CD4-positive, alpha-beta T cell treated with Interleukin-21 for 1 hour (primary cell): ENCODE results near the gene PLIN4.

Experiments
- DNase-seq: peaks from one replicate; pipeline ENCODE4 v3.0.0-alpha.2; 2020

Gene PLIN4

DNA sequence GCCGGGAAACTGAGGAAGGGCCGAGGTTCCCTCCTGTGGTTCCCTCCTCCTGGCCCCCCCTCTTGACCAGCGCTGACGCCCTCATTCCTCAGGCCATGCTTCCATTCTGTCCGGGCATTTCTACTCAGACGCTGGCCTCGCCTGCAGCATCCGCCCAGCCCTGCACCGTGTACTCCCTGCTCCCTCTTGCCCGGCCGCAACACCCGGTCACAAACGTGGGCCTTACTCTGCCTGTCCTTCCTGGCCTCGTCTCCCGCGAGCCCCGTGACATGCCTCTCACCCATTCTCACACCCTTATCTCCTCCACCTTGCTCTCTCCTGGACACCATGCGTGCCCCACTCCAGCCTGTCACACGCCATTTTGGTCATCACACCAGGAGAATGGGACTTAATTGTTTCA lies 34.9 kb downstream of the PLIN4 start:
- no peak for DNase-seq

DNA sequence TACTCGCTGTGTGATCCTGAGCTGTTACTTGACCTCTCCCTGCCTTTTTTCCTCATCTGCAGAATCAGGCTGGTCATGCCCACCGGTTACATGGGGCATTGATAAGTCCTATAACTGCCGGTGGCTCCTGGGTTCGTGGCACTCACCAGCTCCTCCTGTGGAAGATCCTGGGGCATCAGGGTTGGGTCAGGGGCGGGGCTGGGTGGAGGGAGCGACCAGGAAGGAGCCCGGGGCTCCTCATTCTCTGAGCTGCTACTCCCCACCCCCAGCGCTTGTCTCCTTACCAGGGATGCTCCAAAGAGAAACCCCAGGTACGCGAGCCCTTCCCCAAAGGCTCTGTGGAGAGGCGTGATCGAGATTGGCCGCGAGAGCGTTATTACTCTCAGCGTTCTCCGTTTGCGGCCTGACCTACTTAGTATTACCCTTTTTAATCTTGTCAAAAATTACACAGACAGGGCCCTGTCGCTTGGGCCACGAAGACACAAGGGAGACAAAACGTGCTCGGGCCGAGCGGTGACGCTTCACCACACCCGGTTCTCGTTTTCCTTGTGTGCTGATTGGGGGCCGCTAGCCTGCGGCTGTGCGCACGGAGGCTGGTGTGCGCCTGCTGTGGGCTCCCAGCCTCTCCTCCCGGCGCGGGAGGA lies 35.4 kb downstream of the PLIN4 start:
- DNase-seq = no peak

DNA sequence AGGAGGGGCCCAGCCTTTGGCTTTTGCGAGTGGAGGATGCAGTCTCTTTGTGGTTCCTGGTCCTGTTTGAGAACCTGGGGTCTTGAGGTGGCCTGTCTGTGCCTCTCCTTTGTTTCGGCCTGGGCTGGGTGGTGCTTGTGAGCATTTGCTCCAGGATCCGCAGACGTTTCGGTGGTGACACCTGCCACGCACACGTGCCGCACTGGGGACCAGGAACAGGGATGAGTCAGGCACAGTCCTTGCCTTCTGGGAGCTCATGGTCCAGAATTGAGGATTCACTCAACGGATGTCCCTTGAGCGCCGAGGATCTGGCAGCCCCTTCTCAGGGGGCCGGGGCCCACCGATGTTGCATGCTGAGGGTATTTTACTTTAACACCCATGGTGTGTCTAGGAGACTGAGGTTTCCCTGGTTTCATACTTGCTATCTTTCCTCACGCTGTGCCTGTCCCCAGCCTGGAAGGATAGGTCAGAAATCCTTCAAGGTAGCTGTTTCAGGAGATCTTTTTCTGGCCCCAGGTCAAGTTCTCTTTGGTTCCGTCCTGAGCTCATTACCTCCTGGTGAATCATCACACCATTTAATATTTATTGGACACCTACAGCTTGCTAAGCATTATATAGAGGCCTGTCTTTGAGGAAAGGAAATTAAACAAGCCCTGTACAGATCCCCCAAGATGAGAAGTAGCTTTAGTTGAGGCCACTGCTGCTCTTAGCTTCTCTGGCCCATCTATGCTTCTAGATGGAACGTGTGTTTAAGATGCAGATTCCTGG lies 41.1 kb downstream of the PLIN4 start:
- no peak for DNase-seq

DNA sequence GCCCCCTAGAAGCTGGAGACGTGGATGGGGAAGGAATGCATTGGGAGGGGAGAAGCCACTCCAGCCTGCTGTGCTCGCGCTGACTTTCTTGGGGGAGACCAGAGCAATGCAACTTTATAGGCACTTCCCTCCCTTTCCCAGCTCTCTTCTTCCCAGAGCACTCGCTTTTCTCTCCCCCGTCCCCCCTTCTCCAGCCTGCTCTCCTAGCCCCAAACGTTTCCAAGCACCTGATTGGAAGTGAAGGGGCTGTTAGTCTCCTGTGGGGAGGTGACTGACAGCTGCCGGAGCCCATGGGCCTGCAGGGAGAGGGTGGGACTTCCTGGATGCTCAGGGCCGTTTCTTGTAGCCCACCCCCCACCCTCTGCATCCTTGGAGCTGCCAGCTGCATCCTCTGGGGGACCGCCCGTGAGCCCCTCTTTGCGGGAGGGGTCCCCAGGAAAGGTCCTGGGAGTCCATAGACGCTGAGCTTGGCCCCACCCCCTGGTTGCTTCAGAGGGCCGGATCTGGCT lies 43.7 kb downstream of the PLIN4 start:
- no peak for DNase-seq

DNA sequence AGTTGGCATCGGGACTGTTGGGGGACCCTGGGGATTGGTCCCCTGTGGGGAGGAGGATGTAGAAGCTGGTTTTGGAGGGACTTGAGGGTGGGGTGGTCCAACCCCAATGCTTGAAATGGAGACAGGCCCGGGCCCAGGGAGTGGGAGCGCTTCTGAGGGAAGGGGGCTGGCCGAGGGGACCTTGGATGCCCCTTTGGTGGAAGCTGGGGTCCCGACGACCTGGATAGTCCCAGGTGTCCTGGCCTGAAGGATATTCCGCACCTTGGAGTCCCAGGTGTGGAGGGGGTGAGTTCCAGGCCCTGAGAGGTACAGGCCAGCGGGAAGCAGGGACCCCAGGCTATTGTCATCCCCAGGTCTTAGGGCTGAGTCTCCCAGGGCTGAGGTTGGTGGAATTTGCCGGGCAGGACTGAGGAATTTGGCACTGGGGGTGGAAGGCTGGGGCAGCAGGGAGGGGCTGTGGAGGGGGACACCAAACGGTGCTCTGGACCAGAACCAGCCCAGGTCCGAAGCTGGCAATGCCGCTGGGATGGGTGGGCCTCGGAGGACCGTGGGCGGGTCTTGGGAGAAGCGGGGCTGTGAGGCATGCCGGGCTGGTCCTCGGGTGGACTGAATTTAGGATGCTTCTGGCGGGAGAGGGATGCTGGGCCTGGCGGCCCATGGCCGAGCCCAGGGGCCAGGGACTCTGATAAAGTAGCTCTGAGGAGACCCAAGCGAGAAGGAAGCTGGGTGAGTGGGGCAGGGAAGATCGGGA lies 44.3 kb downstream of the PLIN4 start:
- no peak for DNase-seq

DNA sequence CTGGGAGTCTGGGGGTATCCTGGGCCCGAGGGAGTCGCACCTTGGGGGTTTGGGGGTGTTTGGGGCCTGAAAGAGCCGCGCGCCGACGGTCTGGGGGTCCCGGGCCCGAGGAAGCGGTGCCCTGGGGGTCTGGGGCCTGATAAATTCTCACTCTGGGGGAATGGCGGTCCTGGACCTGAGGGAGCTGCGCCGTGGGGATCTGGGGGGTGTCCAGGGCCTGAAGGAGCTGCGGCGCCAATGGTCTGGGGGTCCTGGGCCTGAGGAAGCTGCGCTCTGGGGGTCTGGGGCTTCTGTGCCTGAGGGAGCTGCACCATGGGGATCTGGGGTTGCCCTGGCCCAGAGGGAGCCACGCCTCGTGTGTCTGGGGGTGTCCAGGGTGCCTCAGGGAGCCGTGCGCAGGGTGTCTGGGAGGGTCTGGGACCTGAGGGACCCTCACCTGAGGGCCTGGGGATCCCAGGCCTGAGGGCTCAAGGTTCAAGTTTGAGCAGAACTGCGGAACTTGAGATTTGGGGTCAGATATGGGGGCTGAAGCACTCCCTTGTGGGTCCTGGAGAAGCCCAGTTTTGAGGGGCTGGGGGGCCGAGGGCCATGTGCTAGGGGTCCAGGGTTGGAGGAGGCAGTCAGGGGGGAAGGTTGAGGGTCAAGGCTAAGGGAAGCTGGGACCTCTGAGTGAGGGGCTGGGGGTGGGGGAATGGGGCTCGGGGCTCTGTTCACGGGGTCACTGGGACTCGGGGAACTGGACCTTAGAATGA lies 45.1 kb downstream of the PLIN4 start:
- no peak for DNase-seq

DNA sequence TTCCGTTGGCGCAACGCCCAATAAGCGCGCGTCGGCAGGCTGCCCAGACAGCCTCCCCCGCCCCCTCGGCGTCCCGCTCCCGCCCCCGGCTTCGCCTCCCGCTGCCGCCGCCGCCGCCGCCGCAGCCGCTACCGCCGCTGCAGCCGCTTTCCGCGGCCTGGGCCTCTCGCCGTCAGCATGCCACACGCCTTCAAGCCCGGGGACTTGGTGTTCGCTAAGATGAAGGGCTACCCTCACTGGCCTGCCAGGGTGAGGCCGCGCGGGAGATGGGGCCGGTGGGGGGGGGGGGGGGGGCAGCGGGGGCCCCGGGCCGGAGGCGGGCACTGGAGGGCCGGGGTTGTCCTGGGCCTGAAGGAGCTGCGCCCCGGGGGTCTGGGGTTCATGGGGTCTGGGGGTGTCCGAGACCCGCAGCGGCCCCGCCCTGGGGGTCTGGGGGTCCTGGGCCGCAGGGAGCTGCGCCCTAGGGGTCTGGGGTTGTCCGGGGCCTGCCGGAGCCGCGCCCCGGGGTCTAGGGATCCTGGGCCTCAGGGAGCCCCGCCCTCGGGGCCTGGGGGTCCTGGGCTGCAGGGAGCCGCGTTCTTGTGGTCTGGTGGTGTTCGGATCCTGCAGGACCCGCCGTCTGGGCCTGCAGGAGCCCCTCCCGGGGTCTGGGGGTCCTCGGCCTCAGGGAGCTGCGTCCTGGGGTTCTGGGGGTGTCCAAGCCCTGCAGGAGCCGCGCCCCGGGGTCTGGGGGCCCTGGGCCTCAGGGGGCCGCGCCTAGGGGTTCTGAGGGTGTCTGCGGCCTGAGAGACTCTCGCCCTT lies 45.9 kb downstream of the PLIN4 start, which contains the start of gene HDGFL2:
Gene HDGFL2 (plus strand): TSS at position 124 of the 801 bp plus-strand sequence. CDS start 54 bp downstream, at position 178.
- no peak for DNase-seq

DNA sequence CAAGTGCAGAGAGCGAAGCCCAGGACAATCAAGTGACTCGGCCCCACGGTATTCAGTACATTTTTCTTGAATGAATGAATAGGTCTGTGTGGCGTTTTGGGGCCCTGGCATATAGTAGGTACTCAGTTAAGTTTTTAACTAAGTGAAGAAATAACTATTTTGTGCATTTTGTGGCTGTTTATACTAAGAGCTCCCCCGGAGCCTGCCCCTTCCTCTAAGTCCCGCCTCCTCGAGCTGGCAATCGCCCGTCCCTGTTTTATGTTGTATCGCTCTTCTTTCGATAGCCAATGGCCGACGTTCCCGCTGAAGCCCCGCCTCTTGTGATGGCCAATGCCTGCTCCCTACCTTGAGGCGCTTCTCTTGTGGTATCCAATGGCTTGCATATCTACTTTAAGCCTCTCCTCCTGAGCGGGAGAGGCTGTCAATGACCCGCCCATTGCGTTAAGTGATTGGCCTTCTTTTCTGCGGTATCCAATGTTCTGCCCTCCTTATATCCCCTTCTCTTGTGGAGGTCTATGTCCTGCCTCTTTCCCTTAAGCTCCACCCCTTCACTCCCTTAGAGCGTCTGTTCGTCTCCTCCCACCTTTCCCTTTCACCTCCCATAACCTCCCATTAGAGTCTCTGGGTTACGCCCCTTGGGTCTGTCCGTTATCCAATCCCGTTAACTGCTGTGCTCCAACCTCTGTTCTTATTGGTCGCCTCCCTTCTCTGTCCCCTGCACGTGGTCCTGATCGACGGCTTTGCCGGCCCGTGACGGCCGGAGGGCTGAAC lies 46.7 kb downstream of the PLIN4 start:
- peak; percentile 100 for DNase-seq

DNA sequence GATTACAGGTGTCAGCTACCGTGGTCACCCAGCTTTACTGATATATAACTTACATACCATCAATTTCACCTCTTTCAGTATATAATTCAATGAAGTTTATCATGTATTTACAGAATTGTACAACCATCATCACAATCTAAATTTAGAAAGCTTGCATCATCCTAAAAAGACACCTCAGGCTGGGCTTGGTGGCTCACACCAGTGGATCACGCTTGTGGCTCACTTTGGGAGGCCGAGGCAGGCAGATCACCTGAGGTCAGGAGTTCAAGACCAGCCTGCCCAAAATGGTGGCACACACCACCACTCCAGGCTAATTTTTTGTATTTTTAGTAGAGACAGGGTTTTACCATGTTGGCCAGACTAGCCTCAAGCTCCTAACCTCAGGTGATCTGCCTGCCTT lies 50.5 kb downstream of the PLIN4 start:
- DNase-seq = no peak

DNA sequence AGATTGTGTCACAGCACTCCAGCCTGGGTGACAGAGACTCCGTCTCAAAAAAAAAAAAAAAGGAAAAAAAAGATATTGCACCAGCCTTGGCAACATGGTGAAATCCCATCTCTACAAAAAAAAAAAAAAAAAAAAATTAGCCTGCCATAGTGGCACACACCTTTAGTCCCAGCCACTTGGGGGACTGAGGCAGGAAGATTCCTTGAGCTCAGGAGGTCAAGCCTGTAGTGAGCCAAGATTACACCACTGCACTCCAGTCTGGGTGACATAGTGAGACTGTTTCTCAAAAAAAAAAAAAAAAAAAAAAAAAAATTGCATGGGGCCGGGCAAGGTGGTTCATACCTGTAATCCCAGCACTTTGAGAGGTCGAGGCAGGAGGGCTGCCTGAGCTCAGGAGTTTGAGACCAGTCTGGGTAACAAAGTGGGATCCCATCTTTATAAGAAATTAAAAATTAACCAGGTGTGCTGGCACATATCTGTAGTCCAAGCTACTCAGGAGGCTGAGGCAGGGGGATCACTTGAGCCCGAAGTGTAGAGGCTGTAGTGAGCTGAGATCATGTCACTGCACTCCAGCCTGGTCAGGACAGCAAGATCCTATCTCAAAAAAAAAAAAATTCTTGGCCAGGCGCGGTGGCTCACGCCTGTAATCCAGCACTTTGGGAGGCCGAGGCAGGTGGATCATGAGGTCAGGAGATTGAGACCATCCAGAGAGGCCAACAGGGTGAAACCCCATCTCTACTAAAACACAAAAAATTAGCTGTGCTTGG lies 53.3 kb downstream of the PLIN4 start:
- no peak for DNase-seq

DNA sequence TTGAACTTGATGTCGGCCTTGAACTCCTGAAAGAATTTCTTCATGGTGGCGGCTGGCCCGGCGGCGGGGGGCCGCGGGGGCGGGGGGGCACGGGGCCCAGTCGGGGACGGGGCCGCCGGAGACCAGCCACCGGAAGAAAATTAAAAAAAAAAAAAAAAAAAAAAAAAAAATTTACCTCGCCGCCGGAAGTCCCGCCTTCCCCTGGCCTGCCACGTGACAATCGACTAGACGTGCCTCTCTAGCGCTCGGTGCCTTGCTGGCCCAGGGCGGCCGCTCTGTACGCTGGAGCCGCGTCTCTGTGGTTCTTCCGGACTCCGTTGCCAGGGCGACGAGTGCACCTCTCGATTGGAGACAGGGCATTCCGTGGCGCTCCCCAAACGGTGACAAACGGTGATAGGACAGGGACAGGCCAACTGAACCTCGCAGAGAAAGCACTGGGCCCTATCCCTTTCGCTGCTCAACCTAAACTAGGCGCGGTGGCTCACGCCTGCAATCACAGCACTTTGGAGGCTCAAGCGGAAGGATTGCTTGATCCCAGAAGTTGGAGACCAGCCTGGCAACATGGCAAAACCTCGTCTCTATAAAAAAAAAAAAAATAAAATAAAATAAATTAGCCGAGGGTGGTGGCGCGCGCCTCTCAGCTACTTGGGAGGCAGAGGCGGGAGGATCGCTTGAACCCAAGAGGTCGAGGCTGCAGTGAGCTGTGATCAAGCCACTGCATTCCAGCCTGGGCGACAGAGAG lies 60.5 kb downstream of the PLIN4 start, which contains the start of gene UBXN6:
Gene UBXN6 (minus strand): TSS at position 141 of the 742 bp plus-strand sequence. CDS start 97 bp downstream, at position 44.
- DNase-seq = peak; percentile 99

DNA sequence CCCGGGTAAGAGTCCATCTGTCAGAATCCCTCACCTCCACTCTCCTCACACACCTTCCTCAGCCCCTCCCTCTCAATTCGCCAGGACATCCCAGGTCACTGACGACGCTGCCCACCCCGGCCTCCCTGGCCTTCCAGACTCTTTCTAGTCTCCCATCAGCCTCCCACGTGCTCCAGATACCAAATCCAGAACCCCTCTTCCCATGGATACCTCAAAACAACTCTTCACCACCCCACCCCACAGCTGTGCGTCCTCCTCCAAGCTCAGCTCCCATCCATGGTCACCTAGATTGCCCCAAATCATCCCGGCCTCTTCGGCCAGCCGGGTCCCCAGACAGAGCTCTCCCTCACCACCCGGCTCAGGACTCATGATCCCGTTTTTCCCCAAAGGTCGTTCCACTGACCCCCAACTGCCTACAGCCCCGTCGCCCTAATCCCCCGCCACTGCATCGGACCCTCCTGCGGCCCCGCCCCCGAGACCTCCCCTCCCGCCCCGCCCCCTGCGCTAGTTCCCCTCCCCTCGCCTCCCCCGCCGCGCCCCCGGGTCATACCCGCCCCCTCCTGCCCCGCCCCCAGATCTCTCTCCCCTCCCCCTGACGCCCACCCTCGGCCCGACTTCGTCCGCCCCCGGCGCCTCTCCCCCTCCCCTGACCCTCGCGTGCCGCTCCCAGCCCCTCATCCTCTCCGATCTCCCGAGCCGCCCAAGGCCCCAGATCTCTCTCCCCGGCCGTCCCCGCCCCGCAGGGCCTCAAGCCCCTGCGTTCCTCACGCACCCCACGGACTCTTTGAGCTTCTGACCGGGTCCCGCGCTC lies 61.2 kb downstream of the PLIN4 start:
- peak; percentile 42 for DNase-seq

DNA sequence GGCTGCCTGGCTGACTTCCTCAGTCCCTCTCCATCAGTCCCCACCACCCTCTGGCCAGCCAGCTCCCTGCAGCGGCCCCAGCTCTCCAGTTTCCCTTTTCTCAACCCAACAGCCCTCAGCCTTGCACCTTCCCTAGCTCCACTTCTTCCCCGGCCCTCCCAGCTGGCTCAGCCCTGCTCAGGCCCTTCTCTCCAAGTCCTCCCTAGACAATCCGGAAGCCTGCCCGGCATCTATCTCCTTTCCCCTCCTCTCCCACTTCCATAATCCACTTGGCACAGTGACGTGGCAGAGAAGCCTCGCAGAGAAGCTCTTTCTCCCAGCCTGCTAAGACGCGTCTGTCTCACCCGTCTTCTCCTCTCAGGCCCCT lies 61.8 kb downstream of the PLIN4 start:
- no peak for DNase-seq

DNA sequence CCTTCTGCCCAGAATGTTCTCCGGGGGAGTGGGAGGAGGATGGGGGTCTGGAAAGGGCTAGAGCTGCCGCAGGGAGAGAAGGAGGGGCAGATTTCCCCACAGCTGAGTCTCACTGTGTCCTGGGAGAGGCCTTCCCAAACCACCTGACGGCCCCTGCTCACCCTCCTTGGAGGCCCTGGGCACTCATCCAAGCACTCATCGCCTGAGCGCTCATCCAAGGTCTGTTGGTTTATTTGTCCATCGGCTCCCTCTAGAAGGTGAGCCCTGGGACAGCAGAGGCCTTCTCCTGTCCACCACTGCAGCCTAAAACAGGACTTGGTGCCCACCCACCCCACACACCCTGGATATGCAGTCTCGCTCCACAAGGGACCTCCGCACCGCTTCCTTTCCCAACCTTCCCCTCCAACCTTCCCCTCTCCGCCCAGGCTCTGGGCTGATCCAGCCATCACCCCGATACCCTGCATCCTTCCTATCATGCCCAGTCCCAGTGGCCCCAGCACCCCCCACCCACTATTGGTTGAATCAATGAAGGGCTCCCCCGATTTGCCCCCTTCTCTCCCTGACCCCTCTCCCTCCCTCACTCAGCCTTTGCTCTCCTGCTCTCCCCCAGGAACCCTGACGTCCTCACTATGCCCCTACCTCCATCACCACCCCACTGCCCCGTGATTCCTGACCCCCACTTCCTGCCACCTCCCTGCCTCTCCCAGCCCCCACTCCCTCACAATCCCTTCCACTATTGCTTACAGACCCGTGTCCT lies 62.4 kb downstream of the PLIN4 start:
- DNase-seq = no peak

DNA sequence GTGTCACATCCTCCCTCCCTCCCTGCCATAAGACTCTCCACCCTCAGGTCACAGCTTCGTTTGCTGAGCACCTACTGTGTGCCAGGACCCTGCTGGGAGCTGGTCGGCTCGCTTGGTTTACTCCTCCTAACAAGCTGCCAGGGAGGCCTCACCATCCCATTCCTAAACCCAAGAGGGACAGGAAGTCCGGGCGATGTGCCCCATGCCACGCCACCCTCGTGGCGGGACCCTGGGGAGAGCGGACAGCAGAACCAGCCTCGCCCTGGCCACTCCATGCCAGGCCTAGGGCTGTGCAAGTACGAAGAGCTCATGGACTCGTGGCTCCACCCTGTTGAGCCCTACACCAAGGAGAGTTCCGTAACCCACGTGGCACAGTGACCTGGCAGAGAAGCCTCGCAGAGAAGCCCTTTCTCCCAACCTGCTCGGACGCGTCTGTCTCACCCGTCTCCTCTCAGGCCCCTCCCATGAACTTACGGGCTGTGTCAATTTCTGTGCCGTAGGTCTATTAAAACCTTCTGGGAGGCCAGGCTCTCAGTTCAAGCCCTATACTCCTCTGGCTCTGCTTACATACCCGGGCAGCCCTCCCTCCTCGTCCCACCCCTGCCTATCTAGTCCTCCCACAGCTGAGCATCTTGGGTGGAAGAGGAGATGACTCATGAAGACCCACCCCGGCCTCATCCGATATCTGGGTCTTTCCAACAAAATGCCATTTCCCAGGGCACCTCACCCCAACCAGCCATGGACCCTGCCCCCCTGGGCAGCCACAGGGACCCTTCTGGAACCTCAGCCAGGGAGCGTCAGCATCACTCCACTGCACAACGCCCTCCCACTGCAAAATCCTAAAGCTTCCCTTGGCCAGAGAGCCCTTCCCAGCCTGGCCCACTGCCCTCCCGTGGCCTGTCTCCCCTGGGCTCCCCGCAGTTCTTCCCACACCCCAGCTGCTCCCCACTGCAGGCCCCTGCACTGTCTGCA lies 63.3 kb downstream of the PLIN4 start:
- DNase-seq = no peak
